ENCODE results near the gene KIF27. TPM values are rescaled to one million over a fixed set of nuclear protein-coding genes. Genes with fewer than 3 reads are reported as not detected.
"Not testable (repeated sequence)": the region's sequence is repeated elsewhere in the genome, so short reads cannot be mapped to it uniquely, and the experiment has no call there.

Gene KIF27
- total RNA-seq, 1 experiment from 2014 or later, result 2.2 TPM

DNA sequence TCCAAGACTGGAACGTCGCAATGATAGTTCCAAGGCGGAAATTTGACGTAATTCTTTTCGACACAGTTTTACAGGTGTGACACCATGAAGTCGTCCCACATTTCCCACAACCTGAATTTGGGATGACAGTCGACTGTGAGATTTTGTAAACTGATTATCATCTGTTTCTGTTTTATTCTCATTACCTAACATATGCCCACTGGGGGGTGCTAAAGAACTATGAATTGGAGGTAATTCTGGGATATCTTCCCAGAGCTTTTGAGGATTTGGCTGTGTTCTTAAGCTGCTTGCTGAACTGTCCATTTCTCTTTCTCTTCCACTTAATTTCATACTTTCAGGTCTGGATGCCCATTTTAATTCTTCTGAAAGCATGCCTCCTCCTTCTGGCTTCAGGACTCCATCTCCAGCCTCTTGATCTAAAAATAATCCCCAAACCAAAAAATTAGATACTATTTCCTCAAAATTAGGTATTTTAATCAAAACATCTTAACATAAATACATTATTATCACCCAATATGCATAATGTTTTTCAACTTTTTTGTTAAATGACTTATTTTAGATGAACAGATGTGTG lies 84.1 kb downstream of the KIF27 start:
- H2AFZ ChIP-seq (ENCODE audit: low read length); DNase-seq; POLR2A ChIA-PET (ENCODE audit: unreplicated experiment); H3K36me3 ChIP-seq (ENCODE audit: low read depth, low read length); H3F3A ChIP-seq (ENCODE audit: low read length, unreplicated experiment); H3K9me3 ChIP-seq (ENCODE audit: low read length); H3K9ac ChIP-seq (ENCODE audit: low read length); CTCF ChIA-PET; H3K4me3 ChIP-seq (ENCODE audit: low read length); H3K79me2 ChIP-seq (ENCODE audit: low read length); H3K9me2 ChIP-seq (replicated peaks; ENCODE audit: low read length); BruUV-seq (replicated peaks); H4K20me1 ChIP-seq (ENCODE audit: low read length); H3K27me3 ChIP-seq (ENCODE audit: low read length); H3K4me1 ChIP-seq (ENCODE audit: insufficient read depth, low read length); H3K27ac ChIP-seq (ENCODE audit: low read length); H3K4me2 ChIP-seq (ENCODE audit: low read length): not testable (repeated sequence)
- ATAC-seq, result peak; percentile 64
- intact Hi-C loops (cut with micrococcal nuclease), result loop anchor here (5.0 kb wide), 2 partner anchors 75 to 425 kb away; no protein-coding TSS in a partner anchor
- TF ChIP-seq, protein P1, sequence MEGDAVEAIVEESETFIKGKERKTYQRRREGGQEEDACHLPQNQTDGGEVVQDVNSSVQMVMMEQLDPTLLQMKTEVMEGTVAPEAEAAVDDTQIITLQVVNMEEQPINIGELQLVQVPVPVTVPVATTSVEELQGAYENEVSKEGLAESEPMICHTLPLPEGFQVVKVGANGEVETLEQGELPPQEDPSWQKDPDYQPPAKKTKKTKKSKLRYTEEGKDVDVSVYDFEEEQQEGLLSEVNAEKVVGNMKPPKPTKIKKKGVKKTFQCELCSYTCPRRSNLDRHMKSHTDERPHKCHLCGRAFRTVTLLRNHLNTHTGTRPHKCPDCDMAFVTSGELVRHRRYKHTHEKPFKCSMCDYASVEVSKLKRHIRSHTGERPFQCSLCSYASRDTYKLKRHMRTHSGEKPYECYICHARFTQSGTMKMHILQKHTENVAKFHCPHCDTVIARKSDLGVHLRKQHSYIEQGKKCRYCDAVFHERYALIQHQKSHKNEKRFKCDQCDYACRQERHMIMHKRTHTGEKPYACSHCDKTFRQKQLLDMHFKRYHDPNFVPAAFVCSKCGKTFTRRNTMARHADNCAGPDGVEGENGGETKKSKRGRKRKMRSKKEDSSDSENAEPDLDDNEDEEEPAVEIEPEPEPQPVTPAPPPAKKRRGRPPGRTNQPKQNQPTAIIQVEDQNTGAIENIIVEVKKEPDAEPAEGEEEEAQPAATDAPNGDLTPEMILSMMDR (conservative IDR thresholded peaks at IDR 0.05; ENCODE audit: low read depth, low read length), result peak; percentile 29; the same call in 1 of the 2 replicates

DNA sequence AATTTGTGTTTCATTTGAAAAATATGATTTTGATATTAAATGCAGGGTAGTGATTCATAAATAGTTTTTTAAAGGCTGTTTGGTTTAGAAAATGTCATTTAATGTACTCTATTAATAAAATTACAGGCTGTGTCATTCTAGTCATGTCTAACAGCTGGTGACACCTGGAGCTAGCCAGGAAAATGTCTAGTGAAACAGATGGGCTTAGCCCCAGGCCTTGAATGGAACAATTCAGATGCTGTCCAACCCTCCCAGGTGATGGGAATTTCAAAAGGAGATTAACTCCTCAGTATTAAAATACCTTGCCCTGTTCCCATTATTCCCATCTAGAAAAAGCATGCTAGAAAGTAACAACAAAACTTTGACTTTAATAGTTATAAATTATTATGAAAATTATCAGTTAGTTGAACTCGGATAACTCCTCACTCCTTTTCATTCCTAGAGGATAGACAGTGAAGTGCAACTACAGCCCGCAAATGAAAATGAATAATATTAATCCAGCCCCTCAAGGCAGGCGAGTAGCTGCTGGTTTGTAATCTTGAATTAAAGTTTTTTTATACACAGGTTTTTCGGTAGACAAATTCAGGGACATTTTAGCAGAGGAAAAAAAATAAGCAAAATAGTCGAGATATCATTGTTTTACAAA lies 90.7 kb downstream of the KIF27 start:
- intact Hi-C loops (cut with micrococcal nuclease); H3K79me2 ChIP-seq (ENCODE audit: low read length): not testable (repeated sequence)

DNA sequence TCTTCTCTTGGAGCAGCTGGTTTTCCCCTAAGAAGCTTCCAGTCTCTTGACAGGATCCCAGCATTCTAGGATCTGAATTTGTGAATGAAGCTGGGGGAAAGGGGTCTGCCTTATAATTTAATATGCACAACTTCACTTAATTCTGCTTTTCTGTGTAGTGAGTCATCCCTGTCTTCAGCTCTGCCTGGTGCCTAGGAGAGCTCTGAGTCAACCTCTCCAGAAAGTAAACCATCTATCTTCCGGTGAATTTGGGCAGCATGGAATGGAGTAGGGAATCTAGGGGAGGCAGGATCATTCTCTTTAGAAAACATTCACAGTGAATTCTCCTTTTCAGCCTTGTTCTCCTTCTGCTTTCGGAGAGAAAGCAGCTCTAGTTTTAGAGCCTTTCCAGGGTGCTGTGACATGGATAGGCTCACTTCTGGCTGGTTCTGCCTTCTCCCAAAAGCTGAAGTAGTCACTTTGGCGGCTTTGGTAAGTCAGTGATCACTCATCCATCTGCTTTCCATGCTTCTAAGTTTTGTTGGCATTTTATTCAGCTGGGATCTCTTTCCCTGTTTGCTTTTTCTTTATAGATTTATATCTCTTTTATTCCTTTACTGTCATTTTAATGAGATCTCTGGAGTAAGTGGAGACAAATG lies 96.1 kb downstream of the KIF27 start:
- CTCF ChIA-PET; H3K27ac ChIP-seq (ENCODE audit: low read length); H3K36me3 ChIP-seq (ENCODE audit: low read depth, low read length); H3K9ac ChIP-seq (ENCODE audit: low read length); H3K9me2 ChIP-seq (replicated peaks; ENCODE audit: low read length); H3K79me2 ChIP-seq (ENCODE audit: low read length); H3F3A ChIP-seq (ENCODE audit: low read length, unreplicated experiment); H4K20me1 ChIP-seq (ENCODE audit: low read length); intact Hi-C loops (cut with micrococcal nuclease); H3K4me3 ChIP-seq (ENCODE audit: low read length); H3K9me3 ChIP-seq (ENCODE audit: low read length); BruUV-seq (replicated peaks); POLR2A ChIA-PET (ENCODE audit: unreplicated experiment); H3K27me3 ChIP-seq (ENCODE audit: low read length); H3K4me1 ChIP-seq (ENCODE audit: insufficient read depth, low read length): not testable (repeated sequence)
- DNase-seq (peak; percentile 53), ATAC-seq (peak; percentile 97)
- Histone ChIP-seq H2AFZ (ENCODE audit: low read length) (peak overlapping the region; percentile 64), H3K4me2 (ENCODE audit: low read length) (peak overlapping the region; percentile 48)

More for the DNA sequence above, 90.7 kb downstream of the KIF27 start:
- H3K4me1 ChIP-seq (ENCODE audit: insufficient read depth, low read length); H2AFZ ChIP-seq (ENCODE audit: low read length); H3K36me3 ChIP-seq (ENCODE audit: low read depth, low read length); H3K4me2 ChIP-seq (ENCODE audit: low read length); H3K4me3 ChIP-seq (ENCODE audit: low read length); ATAC-seq; BruUV-seq (replicated peaks); H3F3A ChIP-seq (ENCODE audit: low read length, unreplicated experiment); CTCF ChIA-PET; H3K9ac ChIP-seq (ENCODE audit: low read length); H3K27me3 ChIP-seq (ENCODE audit: low read length); H3K9me3 ChIP-seq (ENCODE audit: low read length); H3K27ac ChIP-seq (ENCODE audit: low read length); H3K9me2 ChIP-seq (replicated peaks; ENCODE audit: low read length); H4K20me1 ChIP-seq (ENCODE audit: low read length); POLR2A ChIA-PET (ENCODE audit: unreplicated experiment): not testable (repeated sequence)
- peak; percentile 4 for DNase-seq

- peak within 1 kb of the TSS; percentile 69 for H3K4me3 ChIP-seq (ENCODE audit: low read length)
- CTCF ChIA-PET, result not testable (repeated sequence)
Observed at GRCh38 chr9:83817356-83818278, 103.6 kb downstream of the KIF27 start, which contains the start of gene GKAP1. Gene GKAP1 (minus strand): TSS chr9:83817769. CDS start chr9:83806517, 11,252 bp downstream.

DNA sequence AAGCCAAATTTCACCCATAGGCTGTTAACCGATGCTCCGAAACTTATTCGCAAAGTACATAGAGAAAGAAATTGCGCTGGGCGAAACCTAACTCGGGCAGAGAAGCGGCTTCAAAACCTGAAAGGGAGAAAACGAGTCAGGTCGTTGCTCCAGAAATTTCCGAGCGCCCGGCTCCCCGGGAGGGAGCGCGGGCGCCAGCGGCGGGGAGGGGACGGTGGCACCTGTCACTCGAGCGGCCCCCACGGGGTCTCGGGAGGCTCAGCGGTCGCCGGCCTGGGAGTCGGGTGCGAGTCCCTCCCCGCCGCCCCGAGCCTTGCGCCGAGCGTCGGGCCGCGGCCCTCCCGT lies 104.2 kb downstream of the KIF27 start:
- intact Hi-C loops (cut with micrococcal nuclease), result not testable (repeated sequence)

More at GRCh38 chr9:83817356-83818278, 103.6 kb downstream of the KIF27 start, which contains the start of gene GKAP1:
- H3K9me2 ChIP-seq (replicated peaks; ENCODE audit: low read length); H3K4me1 ChIP-seq (ENCODE audit: insufficient read depth, low read length); H3K9me3 ChIP-seq (ENCODE audit: low read length); H3K79me2 ChIP-seq (ENCODE audit: low read length); H3K27ac ChIP-seq (ENCODE audit: low read length); H3K36me3 ChIP-seq (ENCODE audit: low read depth, low read length); H4K20me1 ChIP-seq (ENCODE audit: low read length); BruUV-seq (replicated peaks); H3F3A ChIP-seq (ENCODE audit: low read length, unreplicated experiment); POLR2A ChIA-PET (ENCODE audit: unreplicated experiment); H3K27me3 ChIP-seq (ENCODE audit: low read length); intact Hi-C loops (cut with micrococcal nuclease): not testable (repeated sequence)
- H2AFZ ChIP-seq (ENCODE audit: low read length), result peak within 1 kb of the TSS; percentile 59
- peak; percentile 47 for DNase-seq
- peak within 1 kb of the TSS; percentile 83 for H3K4me2 ChIP-seq (ENCODE audit: low read length)
- ATAC-seq, result peak; percentile 84
- peak within 1 kb of the TSS; percentile 25; the same call in 1 of the 2 replicates for H3K9ac ChIP-seq (ENCODE audit: low read length)

More for the DNA sequence above, 104.2 kb downstream of the KIF27 start:
- POLR2A ChIA-PET (ENCODE audit: unreplicated experiment); H3K9me3 ChIP-seq (ENCODE audit: low read length); DNase-seq; ATAC-seq; H3K4me1 ChIP-seq (ENCODE audit: insufficient read depth, low read length); CTCF ChIA-PET; H3K36me3 ChIP-seq (ENCODE audit: low read depth, low read length); H4K20me1 ChIP-seq (ENCODE audit: low read length); H3K9me2 ChIP-seq (replicated peaks; ENCODE audit: low read length); H3F3A ChIP-seq (ENCODE audit: low read length, unreplicated experiment); H3K27ac ChIP-seq (ENCODE audit: low read length); BruUV-seq (replicated peaks); H3K27me3 ChIP-seq (ENCODE audit: low read length); H3K79me2 ChIP-seq (ENCODE audit: low read length): not testable (repeated sequence)
- Histone ChIP-seq H3K9ac (ENCODE audit: low read length) (peak overlapping the region; percentile 25; the same call in 1 of the 2 replicates), H2AFZ (ENCODE audit: low read length) (peak overlapping the region; percentile 59), H3K4me2 (ENCODE audit: low read length) (peak overlapping the region; percentile 83), H3K4me3 (ENCODE audit: low read length) (peak overlapping the region; percentile 69)
